Spleen (tissue), 11 donors: ENCODE data around the gene UGT3A1. TPM values are rescaled to one million over a fixed set of nuclear protein-coding genes. Genes with fewer than 3 reads are reported as not detected.

Source experiments
- DNase-seq: peaks from one replicate; pipeline ENCODE4 v3.0.0-alpha.2; 2020
- H3K27ac ChIP-seq, 8 donors: fragments of 200-600 bp; sonication (generic) in 7 of 8; 1 replicate in 4 of 8; 2 replicates in 4 of 8; pipeline versions ENCODE4 v1.5.0 to v1.8.0; 2016 to 2021; ENCODE audit warnings: inconsistent platforms in 4 of 8, mild to moderate bottlenecking in 4 of 8, moderate library complexity in 1 of 8
- H3K27me3 ChIP-seq, 7 donors: fragments of 200-600 bp; sonication (generic) in 6 of 7; replicated peaks in 1 of 7; 1 replicate in 4 of 7; 2 replicates in 3 of 7; pipeline versions ENCODE4 v1.5.0 to v1.8.0; 2016 to 2021; ENCODE audit warnings: inconsistent platforms in 3 of 7, mild to moderate bottlenecking in 1 of 7
- H3K36me3 ChIP-seq, 6 donors: fragments of 200-600 bp; sonication (generic) in 5 of 6; 1 replicate in 4 of 6; 2 replicates in 2 of 6; pipeline versions ENCODE4 v1.5.0 to v1.8.0; 2016 to 2021; ENCODE audit warnings: inconsistent platforms in 2 of 6
- H3K4me1 ChIP-seq, 6 donors: fragments of 200-600 bp; sonication (generic) in 5 of 6; 1 replicate in 3 of 6; 2 replicates in 3 of 6; pipeline versions ENCODE4 v1.5.0 to v1.8.0; 2016 to 2021; ENCODE audit warnings: inconsistent platforms in 3 of 6
- H3K4me3 ChIP-seq, 8 donors: fragments of 200-600 bp; sonication (generic) in 7 of 8; 1 replicate in 4 of 8; 2 replicates in 4 of 8; pipeline versions ENCODE4 v1.5.0 to v1.8.0; 2016 to 2021; ENCODE audit warnings: inconsistent platforms in 4 of 8, mild to moderate bottlenecking in 4 of 8, moderate library complexity in 2 of 8
- H3K9me3 ChIP-seq, 8 donors: fragments of 200-600 bp; sonication (generic) in 7 of 8; 1 replicate in 4 of 8; 2 replicates in 4 of 8; pipeline versions ENCODE4 v1.5.0 to v1.8.0; 2016 to 2021; ENCODE audit warnings: inconsistent platforms in 4 of 8
- CTCF ChIP-seq, 11 experiments: fragments of 200-600 bp in 7 of 11; fragments of 450-650 bp in 4 of 11; sonication (generic) in 4 of 11; IDR thresholded peaks in 8 of 11; conservative IDR thresholded peaks in 3 of 11; 1 replicate in 7 of 11; 2 replicates in 4 of 11; pipeline versions ENCODE4 v1.4.0 to v1.8.0; 2016 to 2021; ENCODE audit warnings: antibody characterized with exemption in 11 of 11, inconsistent platforms in 4 of 11, mild to moderate bottlenecking in 1 of 11
- POLR2A ChIP-seq, 3 donors: fragments of 450-650 bp; IDR thresholded peaks; one replicate each; pipeline ENCODE4 v1.5.1; 2017; ENCODE audit warnings: antibody characterized with exemption in 3 of 3, mild to moderate bottlenecking in 1 of 3
- POLR2AphosphoS5 ChIP-seq, 3 donors: sonication (generic); formaldehyde crosslinking; IDR thresholded peaks; one replicate each; pipeline ENCODE4 v1.5.1; 2017; ENCODE audit warnings: antibody characterized with exemption in 3 of 3
- WGBS, 5 donors: extraction: QIAGEN DNeasy Blood & Tissue Kit in 3 of 5; methylation state at CpG; one replicate each; pipeline versions ENCODE4 v1.1.5 to v1.1.7; 2013 to 2018; 5-methylcytosine and 5-hydroxymethylcytosine counted together
- intact Hi-C: fragments of 100-400 bp; cut with DNase I; formaldehyde crosslinking; loops from one replicate; pipeline ENCODE4 v1.15.0; 2023; ENCODE audit warnings: low total_unique reads
- polyA plus RNA-seq, 3 donors: library from polyadenylated mRNA; stranded (reverse); fragments of 200-250 nt; gene quantifications; one replicate each; pipeline ENCODE4 v1.2.1, GENCODE V29; 2013
- total RNA-seq, 7 donors: library from RNA; depleted of rRNA in 3 of 7; stranded (reverse); fragments of >200 nt in 3 of 7; fragmentation: NEBNext Ultra II Directional in 4 of 7; extraction: Animal tissue kit (Norgen Biotek cat#: 25700) in 4 of 7; gene quantifications; one replicate each; pipeline versions ENCODE4 v1.1.0 to v1.2.1, GENCODE V29; 2016 to 2021
- donor health status: healthy with polysubstance abuse.
- donor health status: DM: no; HTN: no; CAD: no; lungs with moderate emphysema.
- donor health status: DM: no; HTN: no; CAD: no.
- donor health status: Bipolar disorder and iron deficiency.
- donor health status: healthy.
- donor health status: DM: no; HTN: no; CAD: no.
- donor health status: DM: yes; HTN: yes; CAD: no.

UGT3A1 gene
- total and polyA plus RNA-seq, 10 donors = not detected

- H3K4me1 ChIP-seq = no peaks in the 10 kb centered on the region
- H3K9me3 ChIP-seq = peaks cover 5 to 45% (median 37%) of the 10 kb centered on the region in 8 donors
- H3K27ac ChIP-seq = no peak overlapping the region
- WGBS, 5 donors = 76 to 93% (median 90%) methylated on average over 1 of the region's 1 CpG
- no peaks in the 10 kb centered on the region for H3K27me3 ChIP-seq
- TF ChIP-seq CTCF (IDR thresholded peaks at IDR 0.05 in 8 of 11, conservative IDR thresholded peaks at IDR 0.05 in 3 of 11) (no peak), POLR2A (IDR thresholded peaks at IDR 0.05) (no peak), POLR2AphosphoS5 (IDR thresholded peaks at IDR 0.05) (no peak)
- no peak overlapping the region for H3K4me3 ChIP-seq
- H3K36me3 ChIP-seq = no peaks in the 10 kb centered on the region
- no peak for DNase-seq
- intact Hi-C loops = no loop called here
Observed at GRCh38 chr5:36017004-36017403, 25.8 kb upstream of the UGT3A1 start.

- no peak overlapping the region for H3K4me3 ChIP-seq
- H3K27ac ChIP-seq = no peak overlapping the region
- H3K4me1 ChIP-seq = no peaks in the 10 kb centered on the region
- WGBS, 5 donors = 77 to 89% (median 85%) methylated on average over 2 of the region's 2 CpGs
- intact Hi-C loops = no loop called here
- H3K9me3 ChIP-seq = peaks cover 5 to 66% (median 51%) of the 10 kb centered on the region in 8 donors
- no peak for TF ChIP-seq POLR2AphosphoS5 (IDR thresholded peaks at IDR 0.05)
- no peak for TF ChIP-seq POLR2A (IDR thresholded peaks at IDR 0.05)
- H3K36me3 ChIP-seq = no peaks in the 10 kb centered on the region
- no peaks in the 10 kb centered on the region for H3K27me3 ChIP-seq
- no peak for DNase-seq
Observed at GRCh38 chr5:36013182-36013581, 22.0 kb upstream of the UGT3A1 start.

- H3K4me1 ChIP-seq = no peaks in the 10 kb centered on the region
- WGBS, 5 donors = 54 to 84% (median 65%) methylated on average over 1 of the region's 1 CpG
Observed at GRCh38 chr5:36009698-36010097, 18.5 kb upstream of the UGT3A1 start.

GRCh38 chr5:36007366-36007765 is 16.2 kb upstream of the UGT3A1 start:
- TF ChIP-seq POLR2AphosphoS5 (IDR thresholded peaks at IDR 0.05) (no peak), POLR2A (IDR thresholded peaks at IDR 0.05) (no peak), CTCF (IDR thresholded peaks at IDR 0.05 in 8 of 11, conservative IDR thresholded peaks at IDR 0.05 in 3 of 11) (no peak)
- Histone ChIP-seq H3K36me3 (no peaks in the 10 kb centered on the region), H3K9me3 (peaks cover 0 to 26% (median 17%) of the 10 kb centered on the region in 8 donors), H3K27me3 (no peaks in the 10 kb centered on the region), H3K4me1 (no peaks in the 10 kb centered on the region), H3K4me3 (no peak overlapping the region), H3K27ac (no peak overlapping the region)
- DNase-seq = no peak
- intact Hi-C loops = no loop called here

More at GRCh38 chr5:36009698-36010097, 18.5 kb upstream of the UGT3A1 start:
- intact Hi-C loops = no loop called here
- peaks cover 3 to 49% (median 36%) of the 10 kb centered on the region in 8 donors for H3K9me3 ChIP-seq
- H3K27ac ChIP-seq = no peak overlapping the region
- no peak for TF ChIP-seq CTCF (IDR thresholded peaks at IDR 0.05 in 8 of 11, conservative IDR thresholded peaks at IDR 0.05 in 3 of 11)
- no peak for TF ChIP-seq POLR2AphosphoS5 (IDR thresholded peaks at IDR 0.05)
- H3K27me3 ChIP-seq = no peaks in the 10 kb centered on the region
- H3K36me3 ChIP-seq = no peaks in the 10 kb centered on the region
- no peak overlapping the region for H3K4me3 ChIP-seq
- no peak for DNase-seq

- 55 to 100% (median 79%) methylated on average over 1 of the region's 1 CpG for WGBS, 5 donors
- no peak for DNase-seq
- peaks cover 0 to 21% (median 14%) of the 10 kb centered on the region in 8 donors for H3K9me3 ChIP-seq
Observed at GRCh38 chr5:36006163-36006562, 15.0 kb upstream of the UGT3A1 start.

More at GRCh38 chr5:36006163-36006562, 15.0 kb upstream of the UGT3A1 start:
- Histone ChIP-seq H3K4me1 (no peaks in the 10 kb centered on the region), H3K27me3 (no peaks in the 10 kb centered on the region), H3K4me3 (no peak overlapping the region), H3K36me3 (no peaks in the 10 kb centered on the region), H3K27ac (no peak overlapping the region)
- intact Hi-C loops = no loop called here
- no peak for TF ChIP-seq POLR2A (IDR thresholded peaks at IDR 0.05)
- TF ChIP-seq POLR2AphosphoS5 (IDR thresholded peaks at IDR 0.05) = no peak
- TF ChIP-seq CTCF (IDR thresholded peaks at IDR 0.05 in 8 of 11, conservative IDR thresholded peaks at IDR 0.05 in 3 of 11) = no peak
